ENCODE data around the gene RBBP9. TPM values are rescaled to one million over a fixed set of nuclear protein-coding genes. Genes with fewer than 3 reads are reported as not detected.

The RBBP9 gene
- total and polyA plus RNA-seq, 2 of the 4 experiments (the other 2 are of a cell fraction) = 4.8 to 31.4 TPM

- no peak for TF ChIP-seq BHLHE40 (IDR thresholded peaks at IDR 0.05; ENCODE audit: low read depth, low read length)
- no peak for TF ChIP-seq FOS (IDR thresholded peaks at IDR 0.05; ENCODE audit: low read depth, low read length)
- WGBS, 2 experiments (ENCODE audit: extremely low coverage in 2 of 2, insufficient read length in 1 of 2) = no CpG with 5 or more reads among the region's 2 CpGs
- no peak overlapping the region for H3K56ac ChIP-seq (ENCODE audit: extremely low read depth, insufficient read depth, low read length)
- H2AK9ac ChIP-seq (replicated peaks; ENCODE audit: low read depth, low read length, poor library complexity) = no peak overlapping the region
- H3K27ac ChIP-seq (ENCODE audit: insufficient read depth, low read length) = no peak overlapping the region
- no peaks in the 10 kb centered on the region for H3K27me3 ChIP-seq (ENCODE audit: control insufficient read depth, insufficient read depth, low read length)
- H3K14ac ChIP-seq (replicated peaks; ENCODE audit: low read depth, low read length) = no peak overlapping the region
- no peak overlapping the region for H3K4me3 ChIP-seq (ENCODE audit: insufficient read depth, low read depth, low read length)
- H3K4me2 ChIP-seq (ENCODE audit: low read depth, low read length) = no peak overlapping the region
- H2BK15ac ChIP-seq (ENCODE audit: low read depth, low read length) = no peak overlapping the region
- H4K20me1 ChIP-seq (ENCODE audit: insufficient read depth, low read length) = no peaks in the 10 kb centered on the region
- H4K91ac ChIP-seq (ENCODE audit: insufficient read depth, low read depth, low read length) = no peak overlapping the region
- intact Hi-C loops (cut with micrococcal nuclease) (loop anchor here (10.0 kb wide), 1 partner anchor 63 kb away; no protein-coding TSS in a partner anchor), dilution Hi-C loops (cut with HindIII; ENCODE audit: low sequenced_read_pairs, unreplicated experiment) (no loop called here), in situ Hi-C loops (cut with MboI; ENCODE audit: low sequenced_read_pairs) (loop anchor here (25.0 kb wide), 2 partner anchors 100 to 1500 kb away; no protein-coding TSS in a partner anchor)
- BruUV-seq (replicated peaks) = no TSS peak
- H4K5ac ChIP-seq (ENCODE audit: low read depth, low read length) = no peak overlapping the region
- 0 out of 2 replicates have a peak, but pooled peaks cover 5% of the 10 kb centered on the region for H3K9me1 ChIP-seq (ENCODE audit: insufficient read depth, low read length)
- H3K9me3 ChIP-seq (ENCODE audit: control insufficient read depth, insufficient read depth, low read length) = no peaks in the 10 kb centered on the region
- DNase-seq (peak; percentile 51), ATAC-seq (ENCODE audit: low read depth) (peak; percentile 40; the same call in 1 of the 2 replicates)
- H3K36me3 ChIP-seq (ENCODE audit: control insufficient read depth, insufficient read depth, low read length) = peaks cover 28% of the 10 kb centered on the region
- H3K4ac ChIP-seq (ENCODE audit: low read depth, low read length) = no peak overlapping the region
- CTCF ChIA-PET = no interaction called here
- H2BK120ac ChIP-seq (ENCODE audit: low read depth, low read length) = no peak overlapping the region
- H3K79me1 ChIP-seq (ENCODE audit: low read depth in 1 of 2, low read length in 2 of 2) = no peaks in the 10 kb centered on the region
- H2AFZ ChIP-seq (replicated peaks; ENCODE audit: low read length, poor library complexity) = no peak overlapping the region
- no peak overlapping the region for H2AK5ac ChIP-seq (ENCODE audit: low read depth, low read length)
- H4K8ac ChIP-seq (ENCODE audit: low read depth in 2 of 2, low read length in 2 of 2) = no peak overlapping the region
- no peak overlapping the region for H3K18ac ChIP-seq (ENCODE audit: low read depth, low read length)
- H2BK20ac ChIP-seq (ENCODE audit: low read depth, low read length) = no peak overlapping the region
- POLR2A ChIA-PET (ENCODE audit: unreplicated experiment) = no interaction called here
- H3K9ac ChIP-seq (ENCODE audit: low read depth, low read length) = no peak overlapping the region
- no peak overlapping the region for H2BK5ac ChIP-seq (ENCODE audit: low read depth, low read length, poor library complexity, severe bottlenecking)
- no peak overlapping the region for H3K23ac ChIP-seq (ENCODE audit: low read depth, low read length)
- H3K4me1 ChIP-seq (ENCODE audit: control insufficient read depth, insufficient read depth, low read length) = no peaks in the 10 kb centered on the region
Measured at GRCh38 chr20:18537651-18538050, 40.6 kb upstream of the RBBP9 start.
